SK-N-MC (cell line): Measurements from ENCODE around the gene PRDM16.

Experiments used
- EZH2 ChIP-seq: fragments of 200-600 bp; sonication (generic); IDR thresholded peaks from one replicate; pipeline ENCODE4 v1.6.1; 2017; ENCODE audit warnings: antibody characterized with exemption
- POLR2AphosphoS5 ChIP-seq: IDR thresholded peaks from 2 replicates; pipeline ENCODE4 v1.6.1; 2012; ENCODE audit warnings: mild to moderate bottlenecking, low read depth, low read length, borderline replicate concordance

- TF ChIP-seq POLR2AphosphoS5 (no peak), EZH2 (no peak)
These were observed 129.6 kb downstream of the PRDM16 start for GRCh38 chr1:3198371-3199271.
